ENCODE data around the gene SLC9A5. TPM values are rescaled to one million over a fixed set of nuclear protein-coding genes. Genes with fewer than 3 reads are reported as not detected.

SLC9A5 gene
- total RNA-seq, 2 experiments from 2014 or later = 3.5 to 4.5 TPM

DNA sequence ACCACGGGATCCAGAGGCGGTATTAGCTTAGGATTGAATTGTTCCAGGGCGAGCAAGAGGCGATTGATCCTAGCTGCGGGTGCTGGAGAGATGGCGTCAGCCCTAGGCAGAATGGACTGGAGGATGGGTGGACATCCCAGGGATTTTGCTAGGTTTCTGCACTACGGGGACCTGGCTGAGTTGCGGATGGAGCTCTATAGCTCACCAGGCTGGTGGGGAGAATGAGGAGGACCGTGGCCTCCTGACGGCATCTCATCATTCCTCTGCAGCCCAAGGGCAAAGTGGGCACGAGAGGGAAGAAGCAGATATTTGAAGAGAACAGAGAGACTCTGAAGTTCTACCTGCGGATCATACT is 21.2 kb upstream of the SLC9A5 start:
- Mint-ChIP-seq H3K27ac (peak overlapping the region; percentile 92), H3K36me3 (peaks cover 9% of the 10 kb centered on the region), H3K27me3 (no peaks in the 10 kb centered on the region), H3K9me3 (no peaks in the 10 kb centered on the region), H3K4me3 (peak overlapping the region; percentile 92), H3K4me1 (peaks cover 31% of the 10 kb centered on the region)
- POLR2A ChIA-PET = interaction anchor here (1.2 to 10.3 kb wide), 9 partner anchors 8 to 254 kb away, joined by 3 to 130 read pairs (median 8); partner anchors contain the start of genes ATP6V0D1, E2F4, FHOD1 and SLC9A5
- DNase-seq (no peak), ATAC-seq (ENCODE audit: low read depth) (no peak)

DNA sequence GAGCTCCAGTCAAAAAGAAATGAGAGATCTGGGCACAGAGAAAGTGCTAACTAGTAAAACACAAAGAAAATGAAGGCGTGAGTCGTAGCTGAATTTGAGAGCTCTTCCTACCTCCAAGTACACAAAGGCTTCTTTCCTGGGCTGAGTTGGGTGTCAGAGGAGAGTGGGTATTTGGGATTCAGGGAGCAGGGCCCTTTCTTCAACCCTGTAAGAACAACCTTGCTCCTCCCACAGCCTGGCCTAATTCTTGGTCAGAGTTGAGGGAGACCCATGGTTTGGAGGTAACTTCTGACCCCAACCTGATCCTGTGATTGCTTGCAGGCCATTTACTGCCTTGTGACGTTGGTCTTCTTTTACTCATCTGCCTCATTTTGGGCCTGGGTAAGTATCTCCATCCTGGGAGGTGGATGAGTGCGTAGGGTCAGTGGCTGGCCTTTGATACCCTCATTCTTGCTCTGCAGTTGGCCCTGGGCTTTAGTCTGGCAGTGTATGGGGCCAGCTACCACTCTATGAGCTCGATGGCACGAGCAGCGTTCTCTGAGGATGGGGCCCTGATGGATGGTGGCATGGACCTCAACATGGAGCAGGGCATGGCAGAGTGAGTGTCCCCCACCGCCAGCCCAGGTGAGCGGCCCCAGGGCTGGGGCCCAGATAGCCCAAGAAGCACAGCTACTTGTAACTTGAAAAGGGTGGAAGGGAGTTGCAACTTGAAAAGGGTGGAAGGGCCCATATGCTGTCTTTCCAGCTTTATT is 20.6 kb upstream of the SLC9A5 start:
- ATAC-seq (ENCODE audit: low read depth) = no peak
- POLR2A ChIA-PET = interaction anchor here (2.1 to 10.3 kb wide), 2 partner anchors 17 to 30 kb away, joined by 8 to 130 read pairs; partner anchors contain the start of genes FHOD1 and SLC9A5
- H3K36me3 Mint-ChIP-seq = peaks cover 9% of the 10 kb centered on the region
- no peaks in the 10 kb centered on the region for H3K9me3 Mint-ChIP-seq
- H3K27me3 Mint-ChIP-seq = no peaks in the 10 kb centered on the region
- DNase-seq = no peak
- H3K27ac Mint-ChIP-seq = peak overlapping the region; percentile 92
- peaks cover 29% of the 10 kb centered on the region for H3K4me1 Mint-ChIP-seq
- H3K4me3 Mint-ChIP-seq = peak overlapping the region; percentile 92

DNA sequence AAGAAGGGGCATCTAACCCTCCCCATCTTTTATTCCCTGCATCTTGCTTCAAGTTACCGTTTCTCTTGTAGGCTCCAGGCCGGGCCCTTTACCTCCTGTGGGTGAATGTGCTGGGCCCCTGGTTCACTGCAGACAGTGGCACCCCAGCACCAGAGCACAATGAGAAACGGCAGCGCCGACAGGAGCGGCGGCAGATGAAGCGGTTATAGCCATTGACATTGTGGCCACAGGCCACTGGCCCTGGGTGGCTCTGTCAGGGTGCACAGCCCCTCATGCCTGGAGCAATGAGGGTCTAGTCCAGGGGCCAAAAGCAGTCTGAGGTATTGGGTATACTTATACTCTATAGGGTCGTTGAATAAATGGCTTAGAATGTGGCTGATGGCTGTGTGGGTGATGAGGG is 19.9 kb upstream of the SLC9A5 start:
- Mint-ChIP-seq H3K4me1 (peaks cover 26% of the 10 kb centered on the region), H3K27ac (peak overlapping the region; percentile 14), H3K36me3 (peaks cover 11% of the 10 kb centered on the region), H3K4me3 (peak overlapping the region; percentile 28), H3K27me3 (no peaks in the 10 kb centered on the region), H3K9me3 (no peaks in the 10 kb centered on the region)
- POLR2A ChIA-PET = interaction anchor here (10.3 kb wide), 1 partner anchor 17 kb away, joined by 130 read pairs; the partner anchor contains the start of genes FHOD1 and SLC9A5
- ATAC-seq (ENCODE audit: low read depth) = no peak
- DNase-seq = no peak

DNA sequence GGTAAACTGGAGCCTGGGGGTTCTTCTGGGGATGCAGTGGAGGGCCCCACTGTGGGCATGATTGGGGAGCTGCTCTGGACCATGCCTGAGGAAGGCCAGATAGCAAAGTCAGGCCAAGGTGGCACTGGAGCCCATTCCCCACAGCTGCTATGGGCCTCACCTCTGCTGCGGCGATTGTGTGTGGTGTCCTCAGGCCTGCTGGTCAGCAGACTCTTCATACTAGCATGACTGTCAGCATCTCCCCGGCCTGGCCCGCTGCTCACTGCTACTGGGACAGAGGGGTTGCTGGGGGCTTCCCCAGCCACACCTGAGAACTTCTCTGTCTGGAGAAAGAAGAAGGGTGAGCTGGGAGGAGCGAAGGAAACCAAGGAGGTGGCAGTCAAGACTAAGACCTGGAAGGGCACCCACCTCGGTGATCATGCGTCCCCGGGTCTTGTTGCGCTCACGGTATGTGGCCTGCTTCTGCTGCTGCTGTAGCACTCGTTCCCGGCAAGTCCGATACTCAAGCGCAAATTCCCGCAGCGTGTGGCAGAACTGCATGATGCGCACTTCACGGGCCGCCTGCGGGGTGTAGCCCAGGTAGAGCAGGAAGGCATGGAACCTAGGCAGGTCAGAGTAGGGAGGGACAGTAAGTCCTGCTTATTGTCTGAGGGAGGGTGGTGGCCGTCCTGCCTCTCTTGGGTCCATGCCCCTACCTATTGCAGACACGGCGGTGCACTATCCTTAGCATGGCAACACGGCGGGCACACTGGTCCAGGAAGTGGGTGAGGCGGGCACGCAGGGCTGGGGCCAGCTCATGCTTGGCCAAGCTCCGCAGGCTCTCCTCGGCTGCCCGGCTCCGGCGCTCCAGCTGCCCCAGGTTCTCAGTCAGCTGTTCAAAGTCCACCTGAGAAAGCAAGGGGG is 18.6 kb upstream of the SLC9A5 start:
- Mint-ChIP-seq H3K36me3 (peaks cover 11% of the 10 kb centered on the region), H3K4me3 (no peak overlapping the region)

DNA sequence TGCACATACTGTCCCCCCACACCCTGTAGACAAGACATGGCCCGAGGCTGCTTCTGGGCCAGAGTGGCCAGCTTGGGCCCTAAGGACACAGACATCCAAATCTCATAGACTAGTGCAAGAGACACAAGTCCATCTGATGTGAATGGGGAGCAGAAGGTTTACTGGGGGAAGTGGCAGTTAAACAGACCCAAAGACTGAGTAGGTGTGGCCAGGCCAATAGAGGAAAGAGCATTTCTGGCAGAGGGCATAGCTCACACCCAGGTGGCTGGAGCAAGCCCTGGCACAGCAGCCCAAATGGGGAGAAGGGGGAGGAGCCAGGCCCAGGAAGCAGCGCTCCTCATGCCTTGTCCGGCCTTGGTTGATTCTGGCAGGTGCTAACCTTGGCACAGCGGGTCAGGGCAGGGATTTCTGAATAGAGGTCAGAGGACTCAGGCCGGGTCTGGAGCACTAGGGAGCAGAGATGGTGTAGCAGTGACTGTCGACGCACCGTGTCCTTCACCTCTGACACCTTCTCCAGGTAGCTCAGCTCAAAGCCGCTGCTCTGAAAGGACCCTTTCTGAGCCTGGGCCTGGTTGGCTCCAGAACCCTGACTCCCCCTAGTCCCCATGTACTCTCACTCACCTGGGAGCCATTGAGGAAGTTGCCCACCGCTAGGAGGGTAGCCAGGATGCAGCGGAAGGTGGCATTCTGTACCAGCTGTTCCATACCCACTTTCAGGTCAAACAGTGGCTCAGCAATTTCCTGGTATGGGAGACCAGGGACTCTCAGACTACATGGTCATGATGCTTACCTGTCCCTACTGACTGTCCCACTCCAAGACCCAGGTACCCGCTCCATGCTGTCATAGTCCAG is 17.7 kb upstream of the SLC9A5 start:
- Mint-ChIP-seq H3K36me3 (peaks cover 12% of the 10 kb centered on the region), H3K27ac (peak overlapping the region; percentile 14)

More for the DNA sequence above, 18.6 kb upstream of the SLC9A5 start:
- no peaks in the 10 kb centered on the region for H3K9me3 Mint-ChIP-seq
- H3K27ac Mint-ChIP-seq = no peak overlapping the region
- POLR2A ChIA-PET = interaction anchor here (10.3 kb wide), 1 partner anchor 16 kb away, joined by 130 read pairs; the partner anchor contains the start of genes FHOD1 and SLC9A5
- no peaks in the 10 kb centered on the region for H3K27me3 Mint-ChIP-seq
- ATAC-seq (ENCODE audit: low read depth) (no peak), DNase-seq (no peak)
- peaks cover 20% of the 10 kb centered on the region for H3K4me1 Mint-ChIP-seq

DNA sequence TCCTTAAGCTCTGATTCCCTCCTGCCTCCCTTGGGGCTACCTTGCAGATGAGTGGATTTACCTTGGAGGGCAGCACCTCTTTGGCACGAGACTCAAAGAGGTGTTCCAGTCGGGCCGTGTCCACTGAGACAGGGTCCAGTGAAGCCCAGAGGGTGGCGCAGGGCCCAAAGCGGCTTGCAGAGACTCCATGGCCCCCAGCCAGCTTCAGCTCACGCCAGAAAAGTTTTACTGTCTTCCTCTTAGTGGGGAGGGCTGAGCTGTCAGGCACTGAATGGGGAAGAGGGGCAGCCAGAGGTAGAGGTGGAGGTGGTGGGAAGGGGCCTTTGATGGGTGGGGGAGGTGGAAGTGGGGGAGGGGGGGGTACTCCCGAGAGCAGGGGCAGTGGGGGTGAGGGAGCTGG is 15.2 kb upstream of the SLC9A5 start:
- Mint-ChIP-seq H3K4me1 (peaks cover 12% of the 10 kb centered on the region), H3K27ac (no peak overlapping the region), H3K9me3 (no peaks in the 10 kb centered on the region), H3K27me3 (no peaks in the 10 kb centered on the region), H3K36me3 (peaks cover 24% of the 10 kb centered on the region), H3K4me3 (no peak overlapping the region)
- POLR2A ChIA-PET = interaction anchor here (1.1 to 3.6 kb wide), 2 partner anchors 11 to 14 kb away, joined by 3 to 17 read pairs; partner anchors contain the start of gene FHOD1
- no peak for DNase-seq
- no peak for ATAC-seq (ENCODE audit: low read depth)

More for the DNA sequence above, 17.7 kb upstream of the SLC9A5 start:
- Mint-ChIP-seq H3K4me3 (no peak overlapping the region), H3K9me3 (no peaks in the 10 kb centered on the region), H3K27me3 (no peaks in the 10 kb centered on the region), H3K4me1 (peaks cover 12% of the 10 kb centered on the region)
- no peak for ATAC-seq (ENCODE audit: low read depth)
- no peak for DNase-seq
- POLR2A ChIA-PET = interaction anchor here (10.3 kb wide), 1 partner anchor 15 kb away, joined by 130 read pairs; the partner anchor contains the start of genes FHOD1 and SLC9A5

DNA sequence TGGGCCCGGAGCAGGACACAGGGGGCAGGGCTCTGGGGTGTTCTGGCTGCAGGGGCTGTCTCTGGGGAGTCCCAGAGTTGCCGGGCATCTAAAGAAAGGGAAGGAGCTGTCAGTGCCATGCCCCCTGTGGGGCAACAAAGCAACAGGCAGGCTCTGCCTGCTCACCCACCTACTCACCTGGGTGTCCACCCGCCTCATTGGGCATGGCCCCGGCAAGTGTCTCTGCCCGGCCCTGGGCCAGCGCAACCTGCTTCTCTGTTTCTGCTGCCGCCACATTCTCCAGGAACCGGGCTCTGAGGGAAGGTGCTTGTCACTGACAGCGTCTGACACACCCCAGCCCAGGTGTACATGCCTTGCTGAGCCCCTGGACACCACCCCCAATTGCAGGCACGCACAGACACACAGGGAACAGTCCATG is 14.6 kb upstream of the SLC9A5 start:
- Mint-ChIP-seq H3K27ac (no peak overlapping the region), H3K4me1 (peaks cover 12% of the 10 kb centered on the region), H3K9me3 (no peaks in the 10 kb centered on the region), H3K27me3 (no peaks in the 10 kb centered on the region), H3K36me3 (peaks cover 24% of the 10 kb centered on the region), H3K4me3 (no peak overlapping the region)
- DNase-seq = no peak
- ATAC-seq (ENCODE audit: low read depth) = no peak
- POLR2A ChIA-PET = interaction anchor here (1.1 to 3.6 kb wide), 2 partner anchors 10 to 13 kb away, joined by 3 to 17 read pairs; partner anchors contain the start of gene FHOD1

DNA sequence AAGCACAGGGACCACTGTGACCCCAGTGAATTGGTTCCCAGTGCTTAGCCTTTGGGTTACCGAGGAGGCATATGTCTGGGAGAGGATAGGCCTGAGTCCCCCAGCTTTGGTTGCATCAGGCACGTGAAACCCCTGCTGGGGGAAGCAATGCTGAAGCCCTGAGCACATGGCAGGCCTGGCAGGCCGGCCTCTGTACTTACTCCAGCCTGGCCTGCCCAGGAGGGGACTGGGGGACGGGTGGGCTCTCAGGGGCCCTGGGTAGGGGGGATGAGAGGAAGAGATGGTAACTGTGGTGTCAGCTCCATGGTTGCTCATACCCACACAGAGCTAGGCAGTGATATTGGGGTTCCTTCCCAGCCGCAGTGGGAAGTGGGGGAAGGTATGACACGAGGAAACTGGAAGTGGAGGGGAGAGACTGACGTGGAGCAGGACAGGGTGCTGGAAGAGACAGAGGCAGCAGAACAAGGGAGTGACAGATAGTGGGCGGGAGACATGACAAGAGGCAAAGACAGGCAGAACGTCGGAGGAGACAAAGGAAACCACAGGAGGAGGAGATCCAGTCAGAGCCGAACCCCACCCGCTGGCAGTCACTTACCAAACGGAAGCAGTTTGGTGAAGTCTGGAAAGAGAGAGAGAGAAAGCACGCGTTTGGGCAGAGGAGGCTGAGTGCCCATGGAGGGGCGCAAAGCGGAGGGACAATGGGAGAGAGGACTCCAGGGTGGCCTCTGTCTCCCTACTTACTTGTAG is 12.8 kb upstream of the SLC9A5 start:
- POLR2A ChIA-PET = interaction anchor here (1.0 to 3.6 kb wide), 3 partner anchors 9 to 12 kb away, joined by 3 to 17 read pairs (median 3); partner anchors contain the start of genes FHOD1 and TMEM208
- no peak overlapping the region for H3K4me3 Mint-ChIP-seq

DNA sequence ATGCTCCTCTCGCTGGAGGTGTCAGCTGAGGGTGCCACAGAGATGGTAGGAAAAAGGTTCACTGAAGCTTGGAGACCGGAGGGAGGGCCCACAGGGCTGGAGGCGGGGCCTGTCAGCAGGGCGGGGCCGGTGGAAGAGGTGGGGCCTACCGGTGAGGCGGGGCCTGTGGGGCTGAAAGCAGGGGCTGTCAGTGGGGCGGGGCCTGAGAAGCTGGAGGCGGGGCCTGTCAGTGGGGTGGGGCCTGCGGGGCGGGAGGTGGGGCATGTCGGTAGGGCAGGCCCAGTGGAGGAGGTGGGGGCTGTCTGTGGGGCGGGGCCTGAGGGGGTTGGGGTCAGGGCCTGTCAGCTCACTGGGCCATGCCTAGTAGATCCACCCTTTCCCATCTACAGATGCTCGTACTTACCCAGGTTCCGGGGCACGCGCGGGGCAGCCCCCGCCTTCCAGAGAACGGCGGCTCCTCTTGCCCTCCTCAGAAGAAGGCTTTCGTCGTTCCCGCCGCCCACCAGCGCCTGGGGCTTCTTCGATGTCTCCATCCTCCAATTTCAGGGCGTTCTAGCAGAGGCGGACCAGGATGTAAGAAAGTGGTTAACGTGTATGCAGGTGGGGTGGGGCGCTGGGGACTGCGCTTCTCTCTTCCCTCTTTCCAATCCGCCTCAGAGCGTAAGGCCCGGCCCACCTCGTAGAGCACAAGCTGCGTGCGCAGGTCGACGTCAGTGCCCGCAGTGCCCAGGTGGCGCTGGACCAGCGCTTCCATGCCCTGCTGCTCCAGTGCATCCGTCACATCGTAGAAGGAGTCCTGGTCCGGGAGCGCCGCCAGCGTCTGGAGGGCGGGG is 12.0 kb upstream of the SLC9A5 start:
- ATAC-seq (ENCODE audit: low read depth) (peak; percentile 72), DNase-seq (peak; percentile 83)
- Mint-ChIP-seq H3K27me3 (no peaks in the 10 kb centered on the region), H3K9me3 (no peaks in the 10 kb centered on the region), H3K36me3 (peaks cover 26% of the 10 kb centered on the region), H3K27ac (peak overlapping the region; percentile 44), H3K4me1 (peaks cover 20% of the 10 kb centered on the region), H3K4me3 (no peak overlapping the region)
- POLR2A ChIA-PET = interaction anchor here (0.6 to 3.6 kb wide), 4 partner anchors 8 to 27 kb away, joined by 3 to 17 read pairs (median 9); partner anchors contain the start of genes FHOD1 and TMEM208

More for the DNA sequence above, 12.8 kb upstream of the SLC9A5 start:
- Mint-ChIP-seq H3K27ac (peak overlapping the region; percentile 44), H3K9me3 (no peaks in the 10 kb centered on the region), H3K27me3 (no peaks in the 10 kb centered on the region), H3K36me3 (peaks cover 24% of the 10 kb centered on the region), H3K4me1 (peaks cover 15% of the 10 kb centered on the region)
- ATAC-seq (ENCODE audit: low read depth) (peak; percentile 12), DNase-seq (no peak)

DNA sequence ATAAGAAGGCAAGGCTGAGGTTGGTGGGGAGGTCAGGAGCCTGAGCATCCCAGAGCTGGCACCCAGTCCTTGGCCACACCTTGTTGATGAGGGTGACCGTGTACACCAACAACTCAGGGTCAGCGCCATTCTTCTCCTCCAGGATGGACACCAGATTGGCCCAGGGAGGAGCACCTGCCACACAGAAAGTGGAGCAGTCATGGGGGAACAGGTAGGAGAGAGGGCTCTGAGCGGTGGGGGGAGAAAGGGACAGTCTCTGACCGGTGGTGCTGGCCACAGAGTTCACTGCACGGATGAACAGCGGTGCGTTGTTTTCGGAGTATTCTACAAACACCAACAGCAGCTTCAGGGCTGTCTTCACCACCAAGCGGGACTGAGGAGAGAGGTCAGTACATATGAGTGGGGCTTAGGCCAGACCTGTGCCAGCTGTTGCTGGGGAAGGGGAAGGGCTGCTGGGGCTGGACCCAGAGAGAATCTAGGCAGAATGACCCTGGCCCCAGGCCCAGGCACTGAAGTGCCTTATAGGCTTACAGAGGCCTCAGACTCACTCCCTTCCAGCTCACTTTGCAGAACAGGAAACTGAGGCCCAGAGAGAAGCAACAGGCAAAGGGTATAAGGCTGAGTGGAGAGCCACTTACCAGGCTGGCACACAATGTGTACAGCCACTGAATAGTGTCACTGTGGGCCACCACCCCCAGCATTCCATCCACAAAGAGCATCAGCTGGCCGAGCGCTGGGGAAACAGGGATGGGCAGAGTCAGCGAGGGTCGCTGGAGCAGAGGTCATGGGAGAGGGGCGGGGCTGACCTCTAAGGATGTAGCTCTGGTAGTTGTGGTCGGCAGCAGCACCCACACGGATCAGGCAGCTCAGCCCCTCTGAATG is 11.1 kb upstream of the SLC9A5 start:
- Mint-ChIP-seq H3K9me3 (no peaks in the 10 kb centered on the region), H3K27me3 (no peaks in the 10 kb centered on the region), H3K4me3 (no peak overlapping the region), H3K27ac (no peak overlapping the region), H3K4me1 (peaks cover 24% of the 10 kb centered on the region), H3K36me3 (peaks cover 24% of the 10 kb centered on the region)
- DNase-seq (no peak), ATAC-seq (ENCODE audit: low read depth) (no peak)
- POLR2A ChIA-PET = interaction anchor here (1.2 to 3.2 kb wide), 2 partner anchors 11 to 28 kb away, joined by 3 to 14 read pairs; partner anchors contain the start of gene TMEM208
